Stimulated activated CD8-positive, alpha-beta memory T cell treated with anti-CD3 and anti-CD28 coated beads, Interleukin-15, amount 100 ng/mL, for 24 hours (primary cell): ENCODE data around the gene FAM131C.
"Not testable (repeated sequence)": the region's sequence is repeated elsewhere in the genome, so short reads cannot be mapped to it uniquely, and the experiment has no call there.

Experiments
- DNase-seq: peaks from one replicate; pipeline ENCODE4 v3.0.0-alpha.2; 2020; ENCODE audit warnings: low read depth

The FAM131C gene

GRCh38 chr1:16033103-16033632 is 40.3 kb downstream of the FAM131C start:
- DNase-seq, result not testable (repeated sequence)

GRCh38 chr1:16032388-16033102 is 40.9 kb downstream of the FAM131C start:
- no peak for DNase-seq

GRCh38 chr1:16031551-16031950 is 41.9 kb downstream of the FAM131C start:
- DNase-seq, result no peak

GRCh38 chr1:16029288-16029687 is 44.2 kb downstream of the FAM131C start:
- no peak for DNase-seq

GRCh38 chr1:16029003-16029268 is 44.5 kb downstream of the FAM131C start:
- not testable (repeated sequence) for DNase-seq

GRCh38 chr1:16028237-16029002 is 45.0 kb downstream of the FAM131C start:
- DNase-seq, result no peak

- no peak for DNase-seq
These were observed 46.5 kb downstream of the FAM131C start for GRCh38 chr1:16026723-16027484.

- not testable (repeated sequence) for DNase-seq
These were observed 47.1 kb downstream of the FAM131C start for GRCh38 chr1:16026302-16026701.

GRCh38 chr1:16023050-16023653 is 50.3 kb downstream of the FAM131C start:
- no peak for DNase-seq

GRCh38 chr1:16022393-16022792 is 51.1 kb downstream of the FAM131C start:
- DNase-seq, result no peak

GRCh38 chr1:16021681-16022080 is 51.8 kb downstream of the FAM131C start, which contains the start of gene CLCNKA:
Gene CLCNKA, plus strand, starts transcription at chr1:16022036. Its CDS starts 584 bp downstream, at chr1:16022620.
- DNase-seq, result no peak

- DNase-seq, result not testable (repeated sequence)
These were observed 52.6 kb downstream of the FAM131C start for GRCh38 chr1:16020878-16021277.

- no peak for DNase-seq
These were observed 53.1 kb downstream of the FAM131C start for GRCh38 chr1:16020325-16020724.

GRCh38 chr1:16019644-16020277 is 53.7 kb downstream of the FAM131C start:
- no peak for DNase-seq

GRCh38 chr1:16018749-16019643 is 54.5 kb downstream of the FAM131C start:
- DNase-seq, result no peak

- no peak for DNase-seq
These were observed 55.1 kb downstream of the FAM131C start for GRCh38 chr1:16018308-16018707.

- DNase-seq, result no peak
These were observed 55.8 kb downstream of the FAM131C start, which contains the start of gene HSPB7 for GRCh38 chr1:16017461-16018303. Gene HSPB7, minus strand, starts transcription at chr1:16018043. Its CDS starts 80 bp downstream, at chr1:16017963.

- no peak for DNase-seq
These were observed 56.4 kb downstream of the FAM131C start for GRCh38 chr1:16017076-16017460.
